Type B pancreatic cell (in vitro differentiated cells): ENCODE data around the gene BMP7. TPM values are rescaled to one million over a fixed set of nuclear protein-coding genes. Genes with fewer than 3 reads are reported as not detected.
A peak's percentile ranks its signal among the peaks of the same experiment; 100 is the strongest.

Experiments
- DNase-seq: peaks from one replicate; pipeline ENCODE4 v3.0.0; 2021; ENCODE audit warnings: mixed read lengths; ENCODE audit not compliant: unreplicated experiment; ENCODE audit errors: extremely low spot score
- H3K27ac Mint-ChIP-seq: 2 replicates; pipeline ENCODE4 v1.8.0; 2021; ENCODE audit warnings: mild to moderate bottlenecking, mixed read lengths
- H3K27me3 Mint-ChIP-seq: 2 replicates; pipeline ENCODE4 v1.8.0; 2021; ENCODE audit warnings: mixed read lengths
- H3K36me3 Mint-ChIP-seq: 2 replicates; pipeline ENCODE4 v1.8.0; 2021; ENCODE audit warnings: mixed read lengths
- H3K4me1 Mint-ChIP-seq: one replicate; pipeline ENCODE4 v1.8.0; 2021; ENCODE audit warnings: mixed read lengths; ENCODE audit not compliant: unreplicated experiment
- H3K4me3 Mint-ChIP-seq: 2 replicates; pipeline ENCODE4 v1.8.0; 2021; ENCODE audit warnings: mild to moderate bottlenecking, mixed read lengths
- H3K9me3 Mint-ChIP-seq: 2 replicates; pipeline ENCODE4 v1.8.0; 2021; ENCODE audit warnings: mixed read lengths
- total RNA-seq: library from RNA; stranded (reverse); gene quantifications from 2 replicates; pipeline ENCODE4 v1.2.1, GENCODE V29; 2021; ENCODE audit warnings: low replicate concordance
- TF ChIP-seq, protein P1 (sequence below): fragments of 200-600 bp; sonication (generic); conservative IDR thresholded peaks from 2 replicates; pipeline ENCODE4 v1.5.0; 2021; ENCODE audit warnings: antibody characterized with exemption, mild to moderate bottlenecking

BMP7 gene
- total RNA-seq, 1 donor from 2014 or later, result 115 TPM

GRCh38 chr20:57260934-57261333 lies 5.5 kb downstream of the BMP7 start:
- H3K27ac Mint-ChIP-seq, result peak overlapping the region; percentile 73

DNA sequence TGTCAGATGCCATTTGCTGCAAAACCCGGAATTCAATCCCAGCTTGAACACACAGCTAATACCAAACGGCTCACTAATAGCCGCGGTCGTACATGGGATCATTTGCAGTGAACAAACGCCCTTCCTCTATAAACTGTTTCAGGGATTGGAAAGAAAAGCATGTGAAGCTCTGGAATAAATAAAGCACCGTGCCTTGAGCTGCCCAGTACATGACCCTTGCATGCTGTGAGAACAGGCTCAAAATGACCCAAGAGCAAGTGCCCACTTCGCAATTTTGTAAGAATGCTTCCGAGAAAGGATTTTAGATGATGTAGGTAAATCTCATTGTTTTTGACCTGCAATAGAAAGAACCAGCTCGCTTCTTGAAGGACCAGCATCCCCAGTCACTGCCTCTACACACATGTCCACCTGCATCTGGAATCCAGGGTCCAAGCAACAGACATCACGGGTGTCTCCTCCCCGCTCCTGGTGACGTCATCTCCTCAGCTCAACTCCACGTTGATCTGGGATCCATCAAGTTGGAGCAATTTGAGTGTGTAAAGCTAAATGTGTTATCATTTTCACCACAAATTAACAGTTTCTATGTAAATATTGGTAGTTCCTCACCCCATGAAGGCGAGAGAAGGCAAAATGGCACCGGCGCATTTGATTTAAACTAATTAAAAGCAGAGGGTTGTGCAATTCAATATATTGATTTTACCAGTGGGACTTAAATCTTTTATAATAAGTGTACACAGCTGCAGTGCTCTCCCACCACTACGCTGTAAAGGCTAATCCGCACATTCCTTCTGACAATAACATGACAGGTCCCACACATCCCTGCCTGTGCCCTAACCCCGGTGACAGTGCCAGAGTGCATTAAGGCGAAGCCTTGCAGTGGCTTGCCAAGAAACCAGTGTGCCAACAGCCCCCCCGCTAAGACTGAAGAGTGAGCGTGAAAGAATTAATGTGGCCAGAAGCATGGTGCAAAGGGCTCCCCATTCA lies 6.2 kb downstream of the BMP7 start:
- no peak for DNase-seq
- H3K4me3 Mint-ChIP-seq, result peak overlapping the region; percentile 89
- TF ChIP-seq, protein P1, sequence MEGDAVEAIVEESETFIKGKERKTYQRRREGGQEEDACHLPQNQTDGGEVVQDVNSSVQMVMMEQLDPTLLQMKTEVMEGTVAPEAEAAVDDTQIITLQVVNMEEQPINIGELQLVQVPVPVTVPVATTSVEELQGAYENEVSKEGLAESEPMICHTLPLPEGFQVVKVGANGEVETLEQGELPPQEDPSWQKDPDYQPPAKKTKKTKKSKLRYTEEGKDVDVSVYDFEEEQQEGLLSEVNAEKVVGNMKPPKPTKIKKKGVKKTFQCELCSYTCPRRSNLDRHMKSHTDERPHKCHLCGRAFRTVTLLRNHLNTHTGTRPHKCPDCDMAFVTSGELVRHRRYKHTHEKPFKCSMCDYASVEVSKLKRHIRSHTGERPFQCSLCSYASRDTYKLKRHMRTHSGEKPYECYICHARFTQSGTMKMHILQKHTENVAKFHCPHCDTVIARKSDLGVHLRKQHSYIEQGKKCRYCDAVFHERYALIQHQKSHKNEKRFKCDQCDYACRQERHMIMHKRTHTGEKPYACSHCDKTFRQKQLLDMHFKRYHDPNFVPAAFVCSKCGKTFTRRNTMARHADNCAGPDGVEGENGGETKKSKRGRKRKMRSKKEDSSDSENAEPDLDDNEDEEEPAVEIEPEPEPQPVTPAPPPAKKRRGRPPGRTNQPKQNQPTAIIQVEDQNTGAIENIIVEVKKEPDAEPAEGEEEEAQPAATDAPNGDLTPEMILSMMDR, result no peak
- H3K27ac Mint-ChIP-seq, result peak overlapping the region; percentile 73
- H3K9me3 Mint-ChIP-seq, result no peaks in the 10 kb centered on the region
- H3K4me1 Mint-ChIP-seq, result peaks cover 63% of the 10 kb centered on the region
- H3K27me3 Mint-ChIP-seq, result peaks cover 4% of the 10 kb centered on the region
- peaks cover 7% of the 10 kb centered on the region for H3K36me3 Mint-ChIP-seq

More at GRCh38 chr20:57260934-57261333, 5.5 kb downstream of the BMP7 start:
- TF ChIP-seq, protein P1, result no peak
- Mint-ChIP-seq H3K9me3 (no peaks in the 10 kb centered on the region), H3K27me3 (peaks cover 4% of the 10 kb centered on the region), H3K4me3 (peak overlapping the region; percentile 89), H3K4me1 (peaks cover 63% of the 10 kb centered on the region), H3K36me3 (peaks cover 4% of the 10 kb centered on the region)
- DNase-seq, result no peak

DNA sequence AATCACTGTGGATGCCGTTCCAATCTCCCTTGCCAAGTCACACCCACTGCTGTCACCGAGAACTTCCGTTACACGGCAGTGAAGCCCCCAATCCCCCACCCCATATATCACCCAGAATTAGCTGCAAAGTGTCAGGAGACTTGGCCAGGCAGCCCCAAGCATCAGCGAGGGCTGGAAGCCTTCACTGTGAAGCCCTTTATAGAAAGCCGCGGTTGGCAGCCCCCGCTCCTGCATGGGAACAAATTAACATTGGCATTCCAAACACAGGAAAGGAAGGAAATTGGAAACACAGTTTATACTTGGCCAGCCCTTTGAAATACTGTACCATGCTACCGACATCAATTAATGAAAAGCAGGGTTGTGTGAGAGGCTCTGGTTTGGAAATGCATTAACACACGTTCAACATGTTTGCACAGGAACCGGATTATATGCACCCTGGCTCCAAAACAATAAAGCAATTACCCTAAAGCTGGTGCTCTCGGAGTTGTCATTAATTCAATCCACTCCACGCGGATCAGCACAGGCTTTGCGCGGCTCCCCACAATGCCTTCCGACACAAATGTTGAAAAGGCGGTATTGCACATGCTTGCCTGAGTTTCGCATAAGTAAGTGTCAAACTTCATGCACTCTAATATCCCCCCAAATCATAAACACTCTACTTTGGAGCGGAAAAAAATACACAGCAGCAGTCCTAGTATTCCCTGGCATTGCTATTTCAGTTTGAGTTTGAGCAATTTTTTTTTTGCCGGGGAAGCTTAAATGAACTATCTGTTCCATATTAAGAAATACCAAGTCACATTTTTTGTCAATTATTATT lies 7.1 kb downstream of the BMP7 start:
- H3K27ac Mint-ChIP-seq, result peak overlapping the region; percentile 73
- peaks cover 72% of the 10 kb centered on the region for H3K4me1 Mint-ChIP-seq
- no peak for DNase-seq
- H3K36me3 Mint-ChIP-seq, result peaks cover 16% of the 10 kb centered on the region
- peak overlapping the region; percentile 89 for H3K4me3 Mint-ChIP-seq
- no peaks in the 10 kb centered on the region for H3K9me3 Mint-ChIP-seq
- H3K27me3 Mint-ChIP-seq, result peaks cover 4% of the 10 kb centered on the region
- TF ChIP-seq, protein P1, result no peak

DNA sequence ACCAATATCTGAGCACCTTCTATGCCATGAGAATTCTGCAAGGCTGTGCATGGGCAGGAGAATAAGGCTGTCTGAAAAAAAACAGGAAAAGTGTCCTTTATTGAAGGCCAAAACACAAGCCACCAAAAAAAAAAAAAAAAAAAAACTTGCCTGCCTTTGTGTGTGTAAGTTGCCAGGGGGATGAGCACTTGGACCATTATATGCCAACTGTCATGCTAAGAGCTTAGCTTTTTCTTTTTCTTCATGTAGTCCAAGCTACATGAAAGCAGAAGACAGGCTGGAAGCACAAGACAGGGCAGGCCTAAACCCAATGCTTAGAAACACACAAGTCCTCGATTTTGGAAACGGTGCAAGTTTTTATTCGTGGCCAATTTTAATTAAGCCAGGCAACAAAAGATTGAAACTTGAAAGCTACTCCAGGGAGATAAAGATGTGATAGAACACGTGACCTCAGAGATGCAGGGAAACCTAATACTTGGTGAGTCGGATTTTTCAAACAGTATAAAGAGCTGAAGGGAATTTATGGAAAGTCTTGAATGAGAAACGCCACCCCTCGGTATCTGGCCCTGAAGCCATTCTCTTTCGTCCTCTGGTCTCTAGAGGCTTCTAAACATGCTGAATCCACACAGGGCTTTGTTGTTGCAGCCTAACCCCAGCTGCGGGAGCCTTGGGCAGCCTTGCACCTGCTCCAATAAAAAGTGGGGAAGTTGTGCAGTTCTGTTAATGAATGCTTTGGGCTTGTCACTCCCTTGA lies 8.6 kb downstream of the BMP7 start:
- Mint-ChIP-seq H3K9me3 (no peaks in the 10 kb centered on the region), H3K36me3 (peaks cover 16% of the 10 kb centered on the region), H3K27me3 (peaks cover 4% of the 10 kb centered on the region), H3K27ac (peak overlapping the region; percentile 60), H3K4me1 (peaks cover 71% of the 10 kb centered on the region), H3K4me3 (peak overlapping the region; percentile 60)
- no peak for DNase-seq
- TF ChIP-seq, protein P1, result no peak

GRCh38 chr20:57256908-57257307 lies 9.5 kb downstream of the BMP7 start:
- Mint-ChIP-seq H3K4me1 (peaks cover 71% of the 10 kb centered on the region), H3K36me3 (peaks cover 21% of the 10 kb centered on the region)

More at GRCh38 chr20:57256908-57257307, 9.5 kb downstream of the BMP7 start:
- H3K27me3 Mint-ChIP-seq, result peaks cover 4% of the 10 kb centered on the region
- peak overlapping the region; percentile 24 for H3K4me3 Mint-ChIP-seq
- no peak overlapping the region for H3K27ac Mint-ChIP-seq
- no peak for DNase-seq
- TF ChIP-seq, protein P1, result no peak
- no peaks in the 10 kb centered on the region for H3K9me3 Mint-ChIP-seq
